ENCODE results near the gene TET2.

TET2 gene

GRCh38 chr4:105192474-105192873 lies 45.8 kb downstream of the TET2 start:
- H3K36me3 ChIP-seq = no peaks in the 10 kb centered on the region; the same call in 1 of the 2 replicates
- DNase-seq = no peak
- TF ChIP-seq CTCF (IDR thresholded peaks at IDR 0.05; ENCODE audit: low read depth, low read length) = no peak
- H3K4me1 ChIP-seq = peaks cover 3% of the 10 kb centered on the region; the same call in 1 of the 2 replicates
- no peak overlapping the region for H3K4me3 ChIP-seq (ENCODE audit: low read depth, low read length)
- H3K27me3 ChIP-seq = no peaks in the 10 kb centered on the region
- H3K9me3 ChIP-seq = no peaks in the 10 kb centered on the region

GRCh38 chr4:105192910-105193309 lies 46.2 kb downstream of the TET2 start:
- DNase-seq = no peak
- Histone ChIP-seq H3K36me3 (no peaks in the 10 kb centered on the region; the same call in 1 of the 2 replicates), H3K4me3 (ENCODE audit: low read depth, low read length) (no peak overlapping the region), H3K27me3 (no peaks in the 10 kb centered on the region), H3K4me1 (no peaks in the 10 kb centered on the region), H3K9me3 (no peaks in the 10 kb centered on the region)
- no peak for TF ChIP-seq CTCF (IDR thresholded peaks at IDR 0.05; ENCODE audit: low read depth, low read length)

- Histone ChIP-seq H3K4me1 (no peaks in the 10 kb centered on the region), H3K9me3 (no peaks in the 10 kb centered on the region), H3K36me3 (no peaks in the 10 kb centered on the region; the same call in 1 of the 2 replicates), H3K4me3 (ENCODE audit: low read depth, low read length) (no peak overlapping the region), H3K27me3 (no peaks in the 10 kb centered on the region)
- TF ChIP-seq CTCF (IDR thresholded peaks at IDR 0.05; ENCODE audit: low read depth, low read length) = no peak
- no peak for DNase-seq
These were observed 46.9 kb downstream of the TET2 start for GRCh38 chr4:105193536-105193935.

- DNase-seq = no peak
- TF ChIP-seq CTCF (IDR thresholded peaks at IDR 0.05; ENCODE audit: low read depth, low read length) = no peak
- no peaks in the 10 kb centered on the region; the same call in 1 of the 2 replicates for H3K36me3 ChIP-seq
- H3K4me3 ChIP-seq (ENCODE audit: low read depth, low read length) = no peak overlapping the region
- H3K9me3 ChIP-seq = no peaks in the 10 kb centered on the region
- H3K27me3 ChIP-seq = no peaks in the 10 kb centered on the region
- H3K4me1 ChIP-seq = no peaks in the 10 kb centered on the region
These were observed 47.9 kb downstream of the TET2 start for GRCh38 chr4:105194328-105195231.

GRCh38 chr4:105196523-105197145 lies 50.0 kb downstream of the TET2 start:
- DNase-seq = no peak
- Histone ChIP-seq H3K27me3 (no peaks in the 10 kb centered on the region), H3K4me3 (ENCODE audit: low read depth, low read length) (no peak overlapping the region), H3K9me3 (no peaks in the 10 kb centered on the region), H3K36me3 (peaks cover 4% of the 10 kb centered on the region; the same call in 1 of the 2 replicates), H3K4me1 (no peaks in the 10 kb centered on the region)
- peak; percentile 26 for TF ChIP-seq CTCF (IDR thresholded peaks at IDR 0.05; ENCODE audit: low read depth, low read length)

- no peaks in the 10 kb centered on the region for H3K9me3 ChIP-seq
- no peak for TF ChIP-seq CTCF (IDR thresholded peaks at IDR 0.05; ENCODE audit: low read depth, low read length)
- no peaks in the 10 kb centered on the region for H3K4me1 ChIP-seq
- H3K27me3 ChIP-seq = no peaks in the 10 kb centered on the region
- no peak for DNase-seq
- H3K36me3 ChIP-seq = peaks cover 4% of the 10 kb centered on the region; the same call in 1 of the 2 replicates
- no peak overlapping the region for H3K4me3 ChIP-seq (ENCODE audit: low read depth, low read length)
These were observed 51.1 kb downstream of the TET2 start for GRCh38 chr4:105197777-105198176.
